Kidney (tissue), 14 donors: ENCODE data around the gene LPIN2. TPM values are rescaled to one million over a fixed set of nuclear protein-coding genes. Genes with fewer than 3 reads are reported as not detected.

ENCODE experiments used
- DNase-seq, 5 donors: peaks; one replicate each; pipeline ENCODE4 v3.0.0-alpha.2; 2013 to 2020
- FAIRE-seq: peaks from 2 replicates; lab custom pipeline; 2012; peaks lifted over from hg19 to GRCh38; lab: Jason Lieb, UNC
- H3K27ac ChIP-seq, 2 donors: one replicate each; pipeline ENCODE4 v1.7.0; 2013; ENCODE audit warnings: low read depth in 2 of 2, low read length in 2 of 2, inconsistent platforms in 1 of 2
- H3K27me3 ChIP-seq: one replicate; pipeline ENCODE4 v1.7.1; 2013; ENCODE audit warnings: low read length, inconsistent platforms; ENCODE audit not compliant: control insufficient read depth, insufficient read depth
- H3K36me3 ChIP-seq, 3 donors: one replicate each; pipeline versions ENCODE4 v1.7.0 to v1.7.1; 2013; ENCODE audit warnings: low read length in 3 of 3, control low read depth in 1 of 3, inconsistent platforms in 1 of 3; ENCODE audit not compliant: insufficient read depth in 3 of 3, control insufficient read depth in 2 of 3
- H3K4me1 ChIP-seq, 3 donors: one replicate each; pipeline versions ENCODE4 v1.7.0 to v1.7.1; 2013; ENCODE audit warnings: low read length in 3 of 3, inconsistent platforms in 1 of 3, low read depth in 1 of 3; ENCODE audit not compliant: control insufficient read depth in 2 of 3, insufficient read depth in 2 of 3
- H3K4me3 ChIP-seq, 3 donors: one replicate each; pipeline versions ENCODE4 v1.7.0 to v1.8.1; 2013; ENCODE audit warnings: low read length in 3 of 3, control low read depth in 1 of 3, inconsistent platforms in 1 of 3
- H3K9ac ChIP-seq, 3 donors: one replicate each; pipeline versions ENCODE4 v1.7.0 to v1.7.1; 2013; ENCODE audit warnings: low read length in 3 of 3, control low read depth in 1 of 3, inconsistent platforms in 1 of 3
- H3K9me3 ChIP-seq, 3 donors: one replicate each; pipeline versions ENCODE4 v1.7.0 to v1.7.1; 2013; ENCODE audit warnings: low read length in 3 of 3, control low read depth in 1 of 3, inconsistent platforms in 1 of 3; ENCODE audit not compliant: control insufficient read depth in 2 of 3, insufficient read depth in 1 of 3
- CTCF ChIP-seq: IDR thresholded peaks from 3 replicates; pipeline ENCODE4 v1.5.1; 2012; ENCODE audit warnings: mild to moderate bottlenecking, moderate library complexity, borderline replicate concordance; ENCODE audit not compliant: insufficient read depth; ENCODE audit errors: extremely low read depth
- intact Hi-C: fragments of 100-400 bp; cut with DNase I; formaldehyde crosslinking; loops from one replicate; pipeline ENCODE4 v1.11.1; 2022
- polyA plus RNA-seq: library from polyadenylated mRNA; stranded (reverse); fragments of 350-450 nt; fragmentation: Illumina TruSeq; extraction: RNeasy Lipid Tissue Mini Kit (QIAGEN cat#74804); gene quantifications from one replicate; pipeline ENCODE4 v1.2.3, GENCODE V29; 2014; ENCODE audit warnings: low read depth, low replicate concordance; ENCODE audit not compliant: insufficient read depth
- total RNA-seq: library from RNA; stranded (reverse); fragmentation: NEBNext Ultra II Directional; extraction: Animal tissue kit (Norgen Biotek cat#: 25700); gene quantifications from one replicate; pipeline ENCODE4 v1.2.1, GENCODE V29; 2021
- donor health status: control.
- donor health status: control.
- donor health status: control.
- donor health status: control.
- donor health status: control.
- donor health status: DM: yes; HTN: yes; CAD: no.
- donor health status: Normal renal cell carcinoma (clear cell type).

Gene LPIN2
- total and polyA plus RNA-seq, 2 donors from 2014 or later: 14.3 to 52.3 TPM

GRCh38 chr18:3042379-3042778, 29.4 kb upstream of the LPIN2 start:
- FAIRE-seq: no peak
- no peaks in the 10 kb centered on the region for H3K27me3 ChIP-seq

GRCh38 chr18:3041843-3042242, 28.9 kb upstream of the LPIN2 start:
- Histone ChIP-seq H3K36me3 (no peaks in the 10 kb centered on the region), H3K27me3 (no peaks in the 10 kb centered on the region), H3K9me3 (no peaks in the 10 kb centered on the region), H3K27ac (no peak overlapping the region), H3K9ac (no peak overlapping the region), H3K4me1 (peaks cover 0 to 3% (median 0%) of the 10 kb centered on the region in 3 donors), H3K4me3 (no peak overlapping the region)
- peak in 2 of 5 donors; percentile 61 to 76 for DNase-seq
- intact Hi-C loops: no loop called here
- no peak for TF ChIP-seq CTCF
- FAIRE-seq: no peak

More at GRCh38 chr18:3042379-3042778, 29.4 kb upstream of the LPIN2 start:
- Histone ChIP-seq H3K9ac (no peak overlapping the region), H3K4me1 (peaks cover 0 to 3% (median 0%) of the 10 kb centered on the region in 3 donors), H3K9me3 (no peaks in the 10 kb centered on the region), H3K4me3 (no peak overlapping the region), H3K36me3 (no peaks in the 10 kb centered on the region), H3K27ac (no peak overlapping the region)
- no peak for TF ChIP-seq CTCF
- intact Hi-C loops: no loop called here
- DNase-seq: peak in 1 of 5 donors; percentile 16

GRCh38 chr18:3040881-3041280, 27.9 kb upstream of the LPIN2 start:
- Histone ChIP-seq H3K4me1 (peaks cover 0 to 3% (median 0%) of the 10 kb centered on the region in 3 donors), H3K27ac (no peak overlapping the region)
- no peak for FAIRE-seq

More at GRCh38 chr18:3040881-3041280, 27.9 kb upstream of the LPIN2 start:
- H3K4me3 ChIP-seq: no peak overlapping the region
- no peaks in the 10 kb centered on the region for H3K27me3 ChIP-seq
- intact Hi-C loops: no loop called here
- no peak overlapping the region for H3K9ac ChIP-seq
- TF ChIP-seq CTCF: no peak
- H3K36me3 ChIP-seq: no peaks in the 10 kb centered on the region
- peak in 1 of 5 donors; percentile 26 for DNase-seq
- no peaks in the 10 kb centered on the region for H3K9me3 ChIP-seq
